GM19238 (cell line): ENCODE data around the gene KRTAP10-6.
"Not testable (repeated sequence)": the region's sequence is repeated elsewhere in the genome, so short reads cannot be mapped to it uniquely, and the experiment has no call there.

ENCODE experiments used
- DNase-seq: peaks from one replicate; pipeline ENCODE4 v3.0.0; 2011; ENCODE audit warnings: low spot score; ENCODE audit not compliant: insufficient read length

Gene KRTAP10-6

GRCh38 chr21:44592446-44593311 lies at the start of gene KRTAP10-6:
TSS of gene KRTAP10-6 (minus strand) at chr21:44592505. CDS start at chr21:44592484, 21 bp downstream.
- no peak for DNase-seq

- no peak for DNase-seq
Observed at GRCh38 chr21:44640761-44641160, 48.5 kb upstream of the KRTAP10-6 start.

DNA sequence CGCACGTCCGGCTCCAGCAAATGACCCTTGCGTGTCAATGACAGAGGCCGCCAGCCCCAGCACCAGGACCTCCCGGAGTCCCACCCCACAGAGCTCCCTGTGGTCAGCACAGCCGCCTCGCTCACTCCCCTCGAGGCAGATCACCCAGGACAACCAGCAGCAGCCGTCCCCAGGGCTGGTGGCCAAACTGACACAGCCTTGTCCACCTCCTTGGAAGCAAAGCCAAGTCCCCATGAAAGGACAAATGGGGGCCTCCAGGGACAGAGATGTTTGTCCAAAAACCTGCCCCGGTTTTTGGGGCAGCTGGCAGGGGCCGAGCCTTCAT lies 47.0 kb upstream of the KRTAP10-6 start:
- DNase-seq, result no peak

- DNase-seq, result not testable (repeated sequence)
Observed at GRCh38 chr21:44638506-44639330, 46.4 kb upstream of the KRTAP10-6 start.

DNA sequence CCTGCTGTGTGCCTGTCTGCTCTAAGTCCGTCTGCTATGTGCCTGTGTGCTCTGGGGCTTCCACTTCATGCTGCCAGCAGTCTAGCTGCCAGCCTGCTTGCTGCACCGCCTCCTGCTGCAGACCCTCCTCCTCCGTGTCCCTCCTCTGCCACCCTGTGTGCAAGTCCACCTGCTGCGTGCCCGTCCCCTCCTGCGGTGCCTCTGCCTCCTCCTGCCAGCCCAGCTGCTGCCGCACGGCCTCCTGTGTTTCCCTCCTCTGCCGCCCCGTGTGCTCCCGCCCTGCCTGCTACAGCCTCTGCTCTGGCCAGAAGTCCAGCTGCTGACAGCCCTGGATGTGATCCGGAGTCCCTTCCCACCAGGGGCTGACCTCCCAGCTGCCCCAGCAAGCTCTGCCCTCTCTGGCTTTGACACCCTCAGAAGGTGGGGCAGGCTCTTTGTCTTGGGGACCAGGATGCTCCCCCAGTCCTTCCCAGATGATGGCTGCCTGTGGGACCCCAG lies 45.6 kb upstream of the KRTAP10-6 start:
- DNase-seq, result not testable (repeated sequence)

DNA sequence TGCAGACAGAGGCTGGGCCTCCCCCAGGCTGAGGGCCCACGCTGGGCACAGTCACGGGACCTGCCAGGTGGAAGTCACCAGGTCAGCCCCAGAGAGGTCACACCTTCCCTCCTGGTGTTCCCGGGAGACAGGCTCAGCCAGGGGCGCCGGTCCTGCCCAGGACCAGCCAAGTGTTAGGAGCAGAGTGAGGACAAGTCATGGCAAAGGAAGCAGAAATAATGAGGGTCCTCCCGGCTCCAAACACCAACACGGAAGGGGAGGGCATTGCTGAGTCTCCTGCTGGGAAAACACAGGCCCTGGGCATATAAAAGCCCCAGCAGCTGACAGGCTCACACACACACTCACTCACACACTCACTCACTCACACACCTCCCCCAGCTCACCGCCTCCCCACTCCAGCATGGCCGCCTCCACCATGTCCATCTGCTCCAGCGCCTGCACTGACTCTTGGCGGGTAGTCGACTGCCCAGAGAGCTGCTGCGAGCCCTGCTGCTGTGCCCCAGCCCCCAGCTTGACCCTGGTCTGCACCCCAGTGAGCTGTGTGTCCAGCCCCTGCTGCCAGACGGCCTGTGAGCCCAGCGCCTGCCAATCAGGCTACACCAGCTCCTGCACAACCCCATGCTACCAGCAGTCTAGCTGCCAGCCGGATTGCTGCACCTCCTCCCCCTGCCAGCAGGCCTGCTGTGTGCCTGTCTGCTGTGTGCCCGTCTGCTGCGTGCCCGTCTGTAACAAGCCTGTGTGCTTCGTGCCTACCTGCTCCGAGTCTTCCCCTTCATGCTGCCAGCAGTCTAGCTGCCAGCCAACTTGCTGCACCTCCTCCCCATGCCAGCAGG lies 44.9 kb upstream of the KRTAP10-6 start, which contains the start of gene KRTAP10-10:
TSS of gene KRTAP10-10 (plus strand) at position 339 of the 833 bp plus-strand sequence. CDS start at position 401, 62 bp downstream.
- no peak for DNase-seq

- DNase-seq, result no peak
Observed at GRCh38 chr21:44636209-44637017, 44.1 kb upstream of the KRTAP10-6 start.

GRCh38 chr21:44632067-44632466 lies 39.8 kb upstream of the KRTAP10-6 start:
- no peak for DNase-seq

- no peak for DNase-seq
Observed at GRCh38 chr21:44630440-44630839, 38.1 kb upstream of the KRTAP10-6 start.

DNA sequence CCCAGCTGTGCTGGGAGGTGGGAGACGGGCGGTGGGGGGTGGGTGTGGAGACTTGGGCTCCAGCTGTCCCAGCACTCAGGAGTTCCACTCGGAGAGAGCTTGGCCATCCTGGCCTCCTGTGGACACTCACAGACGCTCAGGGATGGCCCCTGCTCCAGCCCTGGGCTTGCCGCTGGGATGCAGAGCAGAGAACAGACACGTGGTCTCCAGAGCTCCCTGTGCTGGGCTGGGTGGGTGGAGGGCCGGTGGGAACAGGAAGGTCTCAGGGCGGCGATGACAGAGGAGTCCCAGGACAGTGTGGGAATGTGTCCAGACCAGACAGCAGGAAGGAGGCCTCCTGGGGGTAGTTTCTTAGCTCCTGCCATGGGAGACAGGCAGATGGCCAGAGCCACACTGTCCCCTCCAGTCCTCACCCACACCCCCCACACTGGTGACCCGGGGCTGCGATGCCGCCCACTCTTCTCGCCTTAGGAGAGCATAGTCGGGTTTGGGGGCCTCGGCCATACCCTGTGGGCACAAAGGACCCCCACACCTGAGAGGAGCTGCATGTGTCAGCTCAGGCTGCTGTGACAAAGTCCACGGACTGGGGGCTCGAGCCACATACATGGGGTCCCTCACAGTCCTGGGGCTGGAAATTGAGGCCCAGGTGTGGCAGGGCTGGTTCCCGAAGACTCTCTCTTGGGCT lies 36.5 kb upstream of the KRTAP10-6 start:
- no peak for DNase-seq

- DNase-seq, result not testable (repeated sequence)
Observed at GRCh38 chr21:44627831-44628233, 35.5 kb upstream of the KRTAP10-6 start.

DNA sequence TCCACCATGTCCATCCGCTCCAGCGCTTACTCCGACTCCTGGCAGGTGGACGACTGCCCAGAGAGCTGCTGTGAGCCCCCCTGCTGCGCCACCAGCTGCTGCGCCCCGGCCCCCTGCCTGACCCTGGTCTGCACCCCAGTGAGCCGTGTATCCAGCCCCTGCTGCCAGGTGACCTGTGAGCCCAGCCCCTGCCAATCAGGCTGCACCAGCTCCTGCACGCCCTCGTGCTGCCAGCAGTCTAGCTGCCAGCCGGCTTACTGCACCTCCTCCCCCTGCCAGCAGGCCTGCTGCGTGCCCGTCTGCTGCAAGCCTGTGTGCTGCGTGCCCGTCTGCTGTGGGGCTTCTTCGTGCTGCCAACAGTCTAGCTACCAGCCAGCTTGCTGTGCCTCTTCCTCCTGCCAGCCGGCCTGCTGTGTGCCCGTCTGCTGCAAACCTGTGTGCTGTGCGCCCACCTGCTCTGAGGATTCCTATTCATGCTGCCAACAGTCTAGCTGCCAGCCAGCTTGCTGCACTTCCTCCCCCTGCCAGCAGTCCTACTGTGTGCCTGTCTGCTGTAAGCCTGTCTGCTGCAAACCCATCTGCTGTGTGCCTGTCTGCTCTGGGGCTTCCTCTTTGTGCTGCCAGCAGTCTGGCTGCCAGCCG lies 35.0 kb upstream of the KRTAP10-6 start:
- DNase-seq, result not testable (repeated sequence)

GRCh38 chr21:44626673-44627143 lies 34.4 kb upstream of the KRTAP10-6 start, which contains the start of gene KRTAP10-9:
TSS of gene KRTAP10-9 (plus strand) at chr21:44627093. CDS start at chr21:44627172, 79 bp downstream.
- DNase-seq, result no peak

GRCh38 chr21:44626262-44626661 lies 34.0 kb upstream of the KRTAP10-6 start:
- no peak for DNase-seq

GRCh38 chr21:44625756-44626155 lies 33.5 kb upstream of the KRTAP10-6 start:
- DNase-seq, result no peak

DNA sequence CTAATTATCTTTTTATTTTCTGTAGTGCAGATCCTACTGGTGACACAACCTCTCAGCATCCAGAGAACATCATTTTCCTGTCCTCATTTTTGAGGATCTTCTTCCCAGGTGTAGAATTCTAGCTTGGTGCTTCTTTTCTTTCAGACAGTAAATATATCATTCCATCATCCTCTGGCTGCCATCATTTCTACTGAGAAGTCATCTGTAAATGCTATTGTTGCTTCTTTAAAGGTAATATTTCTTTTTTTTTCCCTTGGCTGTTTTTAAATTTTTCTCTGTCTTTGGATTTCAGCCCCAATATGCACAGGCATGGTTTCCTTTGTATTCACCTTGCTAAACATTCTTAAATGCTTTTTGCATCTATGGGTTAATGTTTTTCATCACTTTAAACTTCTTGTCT lies 31.3 kb upstream of the KRTAP10-6 start:
- no peak for DNase-seq

DNA sequence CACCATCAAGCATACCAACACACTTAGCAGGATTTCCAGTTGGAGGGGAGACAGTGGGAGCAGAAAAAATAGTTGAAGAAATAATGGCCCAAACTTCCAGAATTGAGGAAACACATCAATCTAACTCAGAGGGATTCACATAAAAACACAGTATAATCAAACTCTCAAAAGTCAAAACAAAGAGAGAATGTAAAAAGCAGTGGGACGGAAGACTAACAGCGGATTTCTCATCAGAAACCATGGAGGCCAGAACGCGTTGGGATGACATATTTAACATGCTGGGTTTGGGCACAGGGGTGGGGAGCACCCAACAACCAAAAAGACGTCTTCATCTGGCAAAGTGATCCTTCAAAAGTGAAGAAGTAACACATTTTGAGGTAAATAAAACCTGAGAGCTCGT lies 27.6 kb upstream of the KRTAP10-6 start:
- no peak for DNase-seq

DNA sequence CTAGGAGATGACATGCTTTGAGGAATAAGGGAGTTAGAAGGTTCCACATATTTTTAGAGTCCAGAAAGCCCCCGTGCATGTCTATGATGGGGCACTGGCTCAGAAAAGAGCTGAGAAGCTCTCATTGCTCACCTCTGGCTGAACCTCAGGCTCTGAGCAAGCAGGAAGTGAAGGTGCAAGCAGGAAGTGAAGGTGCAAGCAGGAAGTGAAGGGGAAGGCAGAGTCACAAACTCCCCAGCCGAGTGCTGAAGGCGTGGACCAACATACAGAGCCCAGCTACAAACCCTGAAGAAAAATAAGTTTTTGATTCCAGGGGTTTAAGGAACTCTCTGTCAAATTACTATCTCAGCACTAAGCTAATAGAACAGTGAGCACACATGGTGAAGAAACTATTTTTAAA lies 26.6 kb upstream of the KRTAP10-6 start:
- no peak for DNase-seq

DNA sequence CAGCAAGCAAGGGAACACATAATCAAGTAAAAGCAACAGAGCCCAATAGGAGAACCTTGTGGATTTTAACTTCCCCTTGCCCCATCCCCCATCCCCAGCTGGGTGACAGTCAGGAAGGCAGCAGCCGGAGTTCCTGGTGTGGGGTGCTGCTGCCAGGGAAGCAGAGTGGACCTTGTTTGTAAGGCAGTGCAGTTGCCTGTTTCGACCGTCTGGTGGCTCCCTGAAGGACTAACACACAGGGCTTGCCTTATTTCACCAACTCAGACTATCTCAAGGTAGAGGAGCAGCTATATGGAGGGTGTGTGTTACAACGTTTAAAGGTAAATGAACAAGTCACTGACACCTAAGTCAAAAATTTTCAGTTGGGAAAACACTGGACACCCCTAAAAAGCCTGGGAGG lies 26.2 kb upstream of the KRTAP10-6 start:
- no peak for DNase-seq
